ENCODE results near the gene ARHGEF19.
A peak's percentile ranks its signal among the peaks of the same experiment; 100 is the strongest.
"Not testable (repeated sequence)": the region's sequence is repeated elsewhere in the genome, so short reads cannot be mapped to it uniquely, and the experiment has no call there.

The ARHGEF19 gene

GRCh38 chr1:16202281-16203210 lies 9.9 kb downstream of the ARHGEF19 start:
- DNase-seq = no peak

- DNase-seq = no peak
These were observed 12.8 kb downstream of the ARHGEF19 start for GRCh38 chr1:16199700-16200099.

GRCh38 chr1:16199157-16199501 lies 13.3 kb downstream of the ARHGEF19 start:
- no peak for DNase-seq

- no peak for DNase-seq
These were observed 13.9 kb downstream of the ARHGEF19 start for GRCh38 chr1:16198444-16199156.

- DNase-seq = no peak
These were observed 15.6 kb downstream of the ARHGEF19 start for GRCh38 chr1:16196874-16197273.

- not testable (repeated sequence) for DNase-seq
These were observed 16.3 kb downstream of the ARHGEF19 start for GRCh38 chr1:16196139-16196538.

- no peak for DNase-seq
These were observed 16.9 kb downstream of the ARHGEF19 start for GRCh38 chr1:16195518-16195905.

- DNase-seq = no peak
These were observed 20.4 kb downstream of the ARHGEF19 start for GRCh38 chr1:16191916-16192546.

- no peak for DNase-seq
These were observed 21.1 kb downstream of the ARHGEF19 start for GRCh38 chr1:16191309-16191708.

- DNase-seq = no peak
These were observed 22.4 kb downstream of the ARHGEF19 start for GRCh38 chr1:16189921-16190621.

- DNase-seq = no peak
These were observed 23.4 kb downstream of the ARHGEF19 start for GRCh38 chr1:16189003-16189402.

GRCh38 chr1:16187748-16188401 lies 24.6 kb downstream of the ARHGEF19 start:
- peak; percentile 71 for DNase-seq

GRCh38 chr1:16186655-16187235 lies 25.7 kb downstream of the ARHGEF19 start:
- no peak for DNase-seq

- DNase-seq = no peak
These were observed 27.7 kb downstream of the ARHGEF19 start for GRCh38 chr1:16184557-16185303.

- DNase-seq = no peak
These were observed 28.5 kb downstream of the ARHGEF19 start for GRCh38 chr1:16183765-16184556.

- no peak for DNase-seq
These were observed 29.3 kb downstream of the ARHGEF19 start for GRCh38 chr1:16183179-16183578.

GRCh38 chr1:16181887-16182719 lies 30.3 kb downstream of the ARHGEF19 start:
- no peak for DNase-seq

GRCh38 chr1:16180291-16180824 lies 32.1 kb downstream of the ARHGEF19 start:
- DNase-seq = no peak

Data from CD4-positive, alpha-beta T cell treated with Interferon gamma for 1 hour (primary cell).